HG03460 (cell line): ENCODE measurements around the gene LMO4.

Experiments used
- ATAC-seq: cut with Tn5 transposase; IDR thresholded peaks from one replicate; pipeline ENCODE4 v1.9.1; 2021; ENCODE audit not compliant: unreplicated experiment

LMO4 gene

DNA sequence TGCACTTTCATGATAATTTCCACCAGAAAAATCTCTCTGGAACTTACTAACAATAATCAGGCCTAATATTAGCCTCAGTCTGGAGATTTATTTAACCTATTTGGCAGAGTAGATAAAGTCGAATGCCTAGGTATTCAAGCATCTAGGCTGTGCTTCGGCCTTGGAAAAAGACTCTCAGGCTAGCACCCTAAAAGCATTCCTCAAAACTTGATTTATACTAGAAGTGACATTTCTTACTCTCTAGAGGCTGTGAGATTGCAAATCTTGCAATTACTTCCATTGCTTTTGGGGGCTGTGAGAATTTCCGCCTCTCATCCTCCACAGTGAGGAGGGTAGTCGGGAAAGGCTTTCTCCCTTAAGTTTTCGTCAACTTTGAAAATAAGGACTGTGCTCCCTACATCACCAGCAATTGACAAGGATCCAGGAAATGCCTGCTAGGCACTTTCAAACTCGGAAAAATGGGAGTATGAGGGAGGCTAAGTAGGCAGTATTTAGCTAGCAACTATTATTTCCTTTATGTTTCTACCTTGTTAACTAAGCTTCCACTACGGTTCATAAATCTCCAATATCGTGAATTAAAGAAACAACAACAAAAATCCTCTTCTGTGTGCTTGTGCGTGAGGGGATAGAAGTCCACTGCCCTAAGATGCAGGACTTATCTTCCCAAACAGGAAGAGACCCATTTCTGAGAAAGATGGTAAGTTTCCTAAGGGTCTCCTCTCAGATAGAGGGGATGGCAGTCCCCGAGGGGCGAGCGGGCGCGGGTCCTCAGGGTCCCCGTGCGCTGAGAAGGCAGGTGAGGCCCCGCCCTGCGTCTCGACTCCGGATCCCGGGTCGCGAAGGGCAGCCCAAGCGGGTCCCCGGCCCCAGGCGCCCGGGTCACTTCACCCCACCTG is 1.1 kb upstream of the LMO4 start:
- no peak for ATAC-seq

DNA sequence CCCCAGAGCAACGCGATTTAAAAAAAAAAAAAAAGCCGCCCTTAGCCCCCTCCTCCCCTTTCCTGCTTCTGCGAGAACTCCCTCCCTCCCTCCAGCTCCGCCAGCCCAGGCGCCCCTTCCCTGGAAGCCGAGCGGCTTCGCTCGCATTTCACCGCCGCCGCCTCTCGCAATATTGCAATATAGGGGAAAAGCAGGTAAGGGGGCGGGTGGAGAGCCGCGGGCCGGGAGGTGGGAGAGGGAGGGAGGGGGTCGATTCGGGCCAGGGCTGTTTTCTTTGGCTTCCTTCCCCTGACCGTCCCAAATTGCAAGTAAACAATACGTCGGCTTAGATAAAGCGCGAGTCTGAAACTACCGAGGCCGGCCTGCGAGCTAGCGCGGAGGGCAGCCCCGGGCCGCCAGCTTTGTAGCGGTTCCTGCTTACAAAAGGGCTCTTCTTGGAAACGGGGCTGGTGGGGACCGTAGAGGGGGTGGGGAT is 408 bp downstream of the LMO4 start:
- no peak for ATAC-seq

DNA sequence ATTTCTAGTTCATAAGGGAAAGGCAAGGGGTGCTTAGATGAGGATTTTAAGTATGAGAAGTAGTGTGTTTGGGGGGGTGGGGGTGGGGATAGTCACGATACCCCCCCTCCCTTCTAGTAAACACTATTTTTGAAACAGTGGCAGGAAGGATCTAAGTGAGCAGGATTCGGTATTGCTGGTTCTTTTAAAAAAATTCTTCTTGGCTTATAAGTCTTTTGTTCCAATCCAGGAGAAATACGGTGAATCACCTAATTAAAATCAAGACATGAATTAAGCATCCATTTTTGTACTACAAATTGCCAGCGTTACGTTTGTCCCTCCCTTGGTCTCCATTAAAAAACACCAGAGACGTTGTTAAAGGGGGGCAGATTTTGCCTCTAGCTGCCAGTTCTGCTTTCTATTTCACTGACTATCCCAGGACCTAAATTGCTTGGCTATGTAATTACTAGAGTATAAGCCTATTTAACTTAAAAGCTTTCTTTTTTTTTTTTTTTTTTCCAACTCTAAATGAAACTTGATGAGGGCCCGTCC is 911 bp downstream of the LMO4 start:
- no peak for ATAC-seq

DNA sequence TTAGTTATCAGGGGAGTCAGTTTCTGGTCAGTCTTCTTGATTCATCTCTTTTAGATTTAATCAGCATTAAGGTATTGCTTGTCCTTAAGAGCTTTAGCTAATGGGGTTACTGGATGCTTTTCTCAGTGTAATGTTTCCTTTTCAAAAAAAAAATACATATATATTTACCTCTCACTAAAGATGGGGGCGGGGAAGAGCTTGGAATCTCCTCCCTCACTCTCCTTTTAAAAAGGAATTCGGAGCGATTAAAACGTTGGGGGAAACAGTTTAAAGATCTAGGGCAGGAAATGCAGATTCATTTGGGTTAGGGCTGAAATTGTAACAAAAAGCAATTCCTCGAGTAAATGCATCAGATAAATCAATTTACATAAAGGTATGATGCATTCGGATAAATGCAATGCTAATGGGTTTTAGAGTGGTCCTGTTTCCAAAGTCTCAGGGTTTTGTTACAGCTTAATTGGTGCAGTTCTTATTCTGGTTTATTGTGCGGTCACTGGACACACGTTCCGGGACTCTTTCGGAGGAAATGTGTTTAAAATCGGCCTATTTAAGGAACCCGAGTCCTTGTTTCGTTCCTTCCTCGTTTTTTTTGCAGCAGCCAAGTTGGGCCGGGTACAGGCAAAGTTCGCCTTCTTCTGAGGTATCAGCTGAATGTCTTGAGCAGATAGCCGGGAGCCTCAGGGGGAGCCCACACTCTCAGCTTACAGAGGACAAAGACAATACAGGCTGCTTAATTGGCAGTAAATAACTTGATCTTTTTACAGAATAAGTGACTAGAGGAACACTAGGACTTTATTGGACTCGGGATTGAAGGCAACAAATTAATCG is 1.6 kb downstream of the LMO4 start:
- no peak for ATAC-seq

DNA sequence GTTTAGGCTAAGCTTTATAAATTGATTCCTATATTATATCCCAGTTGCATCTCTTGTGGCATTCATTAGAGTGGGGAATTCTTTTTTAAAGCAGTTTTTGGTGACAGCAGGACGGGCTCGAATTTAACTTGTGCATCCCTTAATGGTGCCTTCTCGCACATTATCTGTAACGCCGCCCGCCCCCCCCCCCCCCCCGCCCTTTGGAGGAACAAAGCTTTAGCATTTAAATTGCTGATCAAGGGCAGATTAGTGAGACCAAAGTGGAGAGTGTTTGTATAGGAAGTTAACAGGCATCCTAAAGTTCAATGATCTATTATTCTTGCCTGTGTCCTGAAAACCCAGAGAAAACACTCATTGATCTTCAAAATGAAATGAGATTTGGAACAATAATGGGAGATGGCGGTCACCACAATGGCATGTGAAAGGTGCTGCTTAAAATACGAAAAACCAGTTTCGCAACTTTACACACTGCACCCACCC is 2.2 kb downstream of the LMO4 start:
- ATAC-seq: no peak

DNA sequence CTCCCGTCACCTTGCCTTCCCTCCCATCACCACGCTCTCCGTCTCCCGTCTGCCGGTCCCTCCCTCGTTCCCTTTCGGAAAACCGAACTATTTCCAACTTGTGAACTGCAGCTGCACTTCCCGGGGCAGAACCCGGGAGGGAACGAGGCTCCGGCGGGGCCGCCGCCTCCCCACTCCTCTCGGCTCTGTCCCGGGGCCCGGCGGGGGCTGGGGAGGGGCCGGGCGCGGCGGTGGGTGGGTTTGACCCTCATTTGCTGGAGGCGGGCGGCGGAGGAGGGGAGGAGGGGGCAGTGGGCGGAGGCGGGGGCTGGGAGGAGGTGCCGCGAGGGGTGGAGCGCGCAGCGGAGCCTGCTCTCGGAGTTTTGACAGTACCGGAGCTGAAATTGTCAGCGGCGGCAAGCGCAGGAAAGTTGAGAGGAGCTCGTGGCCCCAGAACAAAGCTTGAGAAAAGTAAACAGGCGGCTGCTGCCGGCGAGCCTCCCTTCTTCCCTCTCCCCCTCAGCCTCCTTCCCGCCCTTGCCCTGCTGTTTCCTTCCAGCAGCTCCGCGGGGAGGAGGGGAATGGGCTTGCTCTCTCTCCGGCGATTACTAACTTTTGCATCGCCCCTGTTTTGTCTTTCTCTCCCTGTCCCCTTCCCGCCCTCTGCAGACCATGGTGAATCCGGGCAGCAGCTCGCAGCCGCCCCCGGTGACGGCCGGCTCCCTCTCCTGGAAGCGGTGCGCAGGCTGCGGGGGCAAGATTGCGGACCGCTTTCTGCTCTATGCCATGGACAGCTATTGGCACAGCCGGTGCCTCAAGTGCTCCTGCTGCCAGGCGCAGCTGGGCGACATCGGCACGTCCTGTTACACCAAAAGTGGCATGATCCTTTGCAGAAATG is 2.9 kb downstream of the LMO4 start:
- peak; percentile 20 for ATAC-seq

DNA sequence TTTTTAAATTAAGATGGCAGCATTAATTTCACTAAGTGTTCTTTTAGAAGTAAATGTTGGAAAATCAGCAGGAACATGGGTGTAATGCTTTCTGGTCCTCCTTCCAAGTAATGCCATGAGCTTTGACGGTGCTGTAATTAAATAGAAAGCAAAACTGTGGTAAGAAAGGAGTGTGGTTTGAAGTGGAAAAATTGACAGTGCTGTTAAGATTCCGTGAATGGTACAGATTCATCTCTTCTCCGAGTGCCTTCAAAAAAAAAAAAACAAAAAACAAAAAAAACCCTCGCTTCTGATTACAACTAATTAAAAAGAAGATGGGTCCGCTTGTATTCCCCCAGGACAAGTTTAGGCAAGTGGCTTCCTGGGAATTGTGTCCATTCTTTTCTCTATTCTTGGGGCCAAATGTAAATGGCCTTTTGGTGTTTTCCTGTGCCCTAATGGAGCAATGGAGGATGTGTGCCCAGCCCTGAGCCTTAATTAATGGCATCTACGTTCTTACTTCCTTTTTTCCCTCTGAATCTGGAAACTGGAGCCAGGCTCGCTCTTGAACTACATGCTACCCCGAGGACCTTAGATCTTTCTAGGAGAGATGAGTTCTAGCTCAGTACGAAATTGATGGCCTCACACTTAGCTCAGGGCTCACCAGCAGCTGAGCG is 5.1 kb downstream of the LMO4 start:
- no peak for ATAC-seq

DNA sequence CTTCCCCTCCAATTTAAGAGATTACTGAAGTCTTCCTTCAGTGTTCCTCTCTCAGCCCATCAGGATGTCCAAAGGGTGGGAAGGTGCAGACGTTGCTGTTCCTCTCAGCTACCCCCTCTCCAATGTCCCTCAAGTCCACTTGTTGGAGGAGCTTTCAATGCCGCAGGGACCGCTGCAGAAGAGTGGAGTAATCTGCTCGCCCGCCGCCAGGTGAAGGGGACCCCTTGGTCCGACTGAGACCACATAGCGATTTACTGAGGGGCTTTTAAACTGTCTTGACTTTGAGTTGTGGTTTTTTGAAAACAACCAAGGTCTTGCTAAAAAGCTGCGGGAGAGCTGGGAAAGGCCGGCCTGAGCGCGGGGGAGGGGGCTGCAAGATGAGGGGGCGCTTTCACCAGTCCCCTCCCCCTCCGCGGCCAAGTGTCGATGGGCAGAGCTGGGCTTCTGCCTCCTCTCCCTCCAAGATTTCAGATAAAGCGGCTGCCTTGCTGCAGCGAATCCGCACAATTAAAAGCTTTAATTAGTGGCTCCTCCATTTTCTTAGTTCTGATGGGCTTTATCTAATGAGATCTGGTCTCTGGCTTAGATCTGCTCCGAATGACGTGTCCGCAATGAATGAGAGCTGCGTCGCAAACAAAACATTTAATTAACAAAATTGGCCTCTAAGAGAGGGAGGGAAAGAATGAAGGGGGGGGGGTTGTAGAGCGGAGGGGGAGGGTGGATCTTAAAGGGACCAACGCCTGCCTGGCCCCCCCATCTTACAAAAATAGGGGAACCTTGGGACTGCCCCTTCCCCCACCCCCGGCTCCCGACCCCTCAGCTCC is 5.9 kb downstream of the LMO4 start:
- peak; percentile 3 for ATAC-seq

DNA sequence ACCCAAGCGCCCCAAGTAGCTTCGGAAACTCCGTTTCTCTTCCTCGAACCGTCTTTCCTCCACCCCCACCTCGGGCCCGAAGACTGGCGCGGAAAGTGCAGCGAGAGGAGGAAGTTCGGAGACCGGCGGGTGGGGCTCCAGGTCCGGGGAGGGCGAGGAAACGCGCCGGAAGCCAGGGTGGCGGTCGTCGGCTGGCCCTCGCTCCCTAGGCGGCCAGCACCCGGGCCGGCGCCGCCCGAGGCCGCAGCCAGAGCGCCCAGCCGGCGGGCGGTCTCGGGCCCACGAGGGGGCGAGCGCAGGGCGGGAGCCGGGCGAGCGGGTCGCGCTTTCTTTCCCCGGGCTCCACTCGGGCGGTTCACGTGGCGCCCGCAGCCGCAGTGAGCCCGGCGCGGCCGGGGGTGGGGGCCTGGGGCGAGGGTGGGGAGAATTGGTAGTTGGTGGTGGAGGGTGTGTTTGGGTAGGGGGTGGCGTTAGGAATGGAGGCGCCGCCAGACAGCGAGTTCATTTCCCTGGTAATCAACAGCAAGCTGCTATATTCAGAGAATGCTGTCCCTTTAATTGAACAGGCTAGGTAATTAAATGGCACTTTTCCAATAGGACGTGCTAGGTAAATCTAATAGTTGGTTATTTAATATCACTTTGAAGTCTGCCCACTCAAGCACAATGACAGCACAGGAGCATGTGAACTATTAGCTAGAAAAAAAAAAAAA is 6.7 kb downstream of the LMO4 start:
- ATAC-seq: peak; percentile 48

DNA sequence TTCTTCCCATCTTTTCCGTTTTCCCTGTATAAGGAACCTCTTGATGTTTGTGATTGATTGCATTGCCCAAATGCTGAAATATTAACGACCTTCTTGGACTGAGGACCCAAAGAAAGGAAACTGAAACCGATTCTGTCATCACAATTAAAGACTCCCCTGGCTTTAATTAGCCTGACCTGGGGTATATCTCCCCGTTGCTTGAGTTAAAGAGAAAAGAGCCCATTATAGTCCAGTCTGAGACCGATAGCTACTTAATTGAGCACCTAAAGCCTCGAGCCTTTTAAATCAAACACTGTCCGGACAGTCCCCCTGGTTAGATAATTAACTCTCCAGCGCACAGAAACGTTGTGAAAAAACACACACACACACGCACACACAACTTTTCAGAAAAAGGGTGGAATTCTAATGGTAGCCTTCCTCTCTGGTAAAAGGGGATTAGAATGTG is 8.0 kb downstream of the LMO4 start:
- no peak for ATAC-seq

DNA sequence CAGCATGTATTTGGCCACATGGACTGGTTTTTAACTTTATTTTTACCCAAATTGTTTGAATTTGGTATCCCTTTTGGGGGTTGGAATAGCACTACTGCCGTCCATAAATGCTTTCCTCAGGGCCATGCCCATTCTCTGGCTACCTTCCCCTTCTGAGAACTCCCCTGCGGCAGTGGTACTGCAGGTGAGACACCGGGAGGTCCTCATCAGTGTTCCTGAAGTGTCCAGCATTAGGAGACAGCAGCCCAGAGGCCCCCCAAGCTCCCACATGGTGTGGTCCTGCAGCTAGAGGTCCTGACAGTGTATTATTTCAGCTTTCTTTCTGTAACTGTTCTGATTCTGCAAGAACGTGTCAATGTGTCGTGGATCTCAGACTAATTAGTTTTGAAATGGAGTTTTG is 8.9 kb downstream of the LMO4 start:
- no peak for ATAC-seq

DNA sequence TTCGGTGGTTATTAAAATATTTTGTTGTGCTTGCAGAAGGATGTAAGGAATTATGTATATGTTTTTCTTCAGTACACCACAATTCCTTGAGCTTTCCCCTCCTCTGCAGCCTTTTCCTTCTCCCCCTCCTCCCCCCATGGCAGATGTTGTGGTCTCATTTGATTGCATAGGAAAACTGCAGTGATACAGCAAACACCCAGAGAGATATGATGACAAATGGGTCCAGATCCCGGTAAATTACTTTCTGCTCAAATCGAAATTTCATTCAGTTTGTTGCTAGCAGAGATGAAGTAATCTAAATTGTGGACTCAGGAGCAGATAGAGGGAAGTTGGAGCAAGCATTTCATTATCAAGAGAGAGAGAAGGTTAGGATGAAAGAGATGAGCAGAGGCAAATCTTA is 9.9 kb downstream of the LMO4 start:
- no peak for ATAC-seq

DNA sequence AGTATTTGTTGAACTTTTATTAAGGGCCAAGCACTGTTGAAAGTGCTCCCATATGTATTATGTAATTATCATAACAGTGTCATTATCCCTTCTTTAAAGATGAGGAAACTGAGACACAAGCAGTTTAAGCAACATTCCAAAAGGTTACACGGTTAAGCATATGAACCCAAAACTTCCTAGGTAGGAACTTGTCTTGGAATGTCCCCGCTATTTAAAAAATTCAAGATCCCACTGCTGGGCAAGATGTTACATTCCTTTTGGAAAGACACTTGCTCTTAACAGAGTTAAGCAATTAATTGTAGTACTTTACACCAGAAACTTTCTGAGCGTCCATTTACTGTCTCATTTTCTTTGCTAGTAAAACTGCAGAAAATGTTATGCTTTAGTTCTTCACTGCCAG is 15.6 kb downstream of the LMO4 start:
- ATAC-seq: no peak

DNA sequence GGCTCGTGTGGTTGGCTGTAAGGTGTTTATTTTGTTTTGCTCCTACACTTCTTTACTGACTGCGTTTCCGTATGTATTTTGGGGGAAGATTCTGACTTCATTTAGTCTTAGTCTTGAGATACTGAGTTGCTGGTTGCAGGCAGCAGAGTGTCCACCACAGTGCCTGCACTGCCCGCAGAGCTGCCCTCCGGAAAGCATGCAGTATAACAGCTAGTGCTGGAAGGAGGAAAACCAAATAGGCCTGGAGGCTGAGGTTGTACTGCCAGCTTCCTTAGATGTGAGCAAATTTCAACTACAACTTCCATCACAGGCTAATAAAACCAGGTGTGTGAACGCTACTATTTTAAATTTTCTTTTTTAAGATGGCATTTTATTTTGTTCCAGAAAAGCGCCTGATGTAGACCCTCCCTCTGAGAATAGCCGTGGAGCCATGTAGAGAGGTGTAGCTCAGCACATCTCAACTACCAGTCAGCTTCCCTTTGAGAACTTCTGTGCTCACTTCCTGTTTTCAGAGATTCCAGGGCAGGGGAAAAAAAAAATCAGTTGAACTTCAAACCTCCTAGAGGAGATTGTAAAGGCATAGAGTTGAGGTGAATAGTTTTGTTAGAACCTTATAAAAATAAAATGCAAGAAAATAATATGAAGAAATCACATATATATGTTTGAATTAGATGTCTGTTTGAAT is 17.6 kb downstream of the LMO4 start:
- no peak for ATAC-seq

DNA sequence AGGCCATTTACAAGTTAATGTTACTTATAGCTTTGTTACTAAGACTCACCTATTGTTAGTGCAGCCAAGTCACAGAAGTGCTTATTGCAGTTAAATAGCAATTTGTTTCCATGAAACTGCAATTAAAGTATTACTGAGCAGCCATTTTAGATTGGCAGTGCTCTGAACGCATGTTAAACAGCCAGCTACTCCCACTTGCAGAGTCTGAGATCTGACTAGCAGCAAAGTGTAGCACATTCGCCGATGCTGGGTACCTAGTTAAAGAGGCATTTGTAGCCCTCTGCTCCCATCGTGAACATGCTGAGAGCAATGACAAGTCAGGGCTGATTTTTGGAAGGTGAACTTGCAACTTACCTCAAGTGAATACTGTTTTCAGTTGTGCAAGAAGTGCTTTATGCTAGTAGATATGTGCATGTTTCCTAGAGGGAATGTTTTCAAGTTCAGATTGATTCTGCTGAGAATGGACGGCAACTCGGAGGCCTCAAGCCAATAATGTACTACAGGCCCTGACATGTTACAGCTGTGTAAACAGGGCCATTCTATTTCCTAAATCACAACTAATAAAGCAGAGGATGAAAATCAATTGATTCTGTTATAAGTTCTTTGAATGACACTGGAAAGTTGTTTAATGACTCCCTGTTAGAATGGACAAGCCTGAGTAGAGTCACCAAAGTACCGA is 19.8 kb downstream of the LMO4 start:
- ATAC-seq: no peak

DNA sequence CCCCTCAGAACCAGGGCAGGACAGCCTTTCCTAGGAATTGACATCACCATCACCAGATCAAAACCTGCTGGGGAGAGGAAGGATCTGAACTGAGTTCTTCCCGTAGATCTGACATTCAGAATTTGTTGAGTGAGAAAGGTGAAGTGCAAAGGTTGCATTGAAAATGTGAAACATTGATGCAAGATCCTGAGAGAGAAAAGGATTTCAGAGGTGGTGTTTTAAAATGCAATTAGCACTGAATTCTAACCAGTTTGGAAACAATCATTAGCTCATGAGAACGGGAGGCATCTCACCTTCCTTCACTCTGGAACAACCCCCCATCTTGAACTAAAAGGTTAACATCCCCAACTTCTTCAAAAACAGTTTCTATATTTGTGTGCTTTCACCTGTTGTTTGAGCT is 20.4 kb downstream of the LMO4 start:
- ATAC-seq: no peak

DNA sequence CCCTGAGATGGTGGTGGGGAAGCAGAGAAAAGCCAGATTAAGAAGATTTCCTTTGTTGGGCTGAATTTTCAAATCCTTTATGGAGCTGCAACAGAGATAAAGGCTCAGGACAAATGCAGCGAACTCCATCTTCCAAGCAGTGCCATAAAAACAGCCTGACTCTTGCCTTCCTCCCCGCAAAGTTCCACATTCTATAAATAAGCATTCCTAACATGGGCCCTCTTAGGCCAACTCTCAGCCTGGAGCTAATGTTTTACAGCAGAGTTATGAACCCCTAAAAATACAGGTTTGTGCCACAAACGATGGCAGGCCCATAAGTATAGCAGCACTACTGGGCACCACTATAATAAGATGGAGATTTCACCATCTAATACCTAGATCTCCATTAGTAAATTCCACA is 27.2 kb downstream of the LMO4 start:
- ATAC-seq: no peak
